PC-3 (cell line): ENCODE measurements around the gene WIZ.

Source experiments
- CTCF ChIP-seq: fragments of 300-600 bp; sonication (generic); conservative IDR thresholded peaks from 2 replicates; pipeline ENCODE4 v1.5.1; 2017; ENCODE audit warnings: antibody characterized with exemption, low read depth, mild to moderate bottlenecking, low read length
- EZH2 ChIP-seq: fragments of 300-600 bp; sonication (generic); IDR thresholded peaks from one replicate; pipeline ENCODE4 v1.6.1; 2017; ENCODE audit warnings: antibody characterized with exemption, mild to moderate bottlenecking, low read length; ENCODE audit not compliant: unreplicated experiment

GRCh38 chr19:15394426-15394825, 55.3 kb downstream of the WIZ start:
- TF ChIP-seq CTCF (no peak), EZH2 (no peak)
